Neuronal stem cell (in vitro differentiated cells): ENCODE data around the gene FREY1.

Experiments used
- DNase-seq: peaks from one replicate; pipeline ENCODE4 v3.0.0-alpha.2; 2013; ENCODE audit warnings: low spot score
- H2AFZ ChIP-seq: one replicate; pipeline ENCODE4 v1.6.1; 2013; ENCODE audit warnings: mild to moderate bottlenecking, low read length, inconsistent platforms
- H2AK5ac ChIP-seq: 2 replicates; pipeline ENCODE4 v1.6.1; 2013; ENCODE audit warnings: low read depth, mild to moderate bottlenecking, inconsistent platforms, low read length, moderate library complexity, mixed read lengths
- H2BK120ac ChIP-seq: 2 replicates; pipeline ENCODE4 v1.6.1; 2013; ENCODE audit warnings: low read depth, mild to moderate bottlenecking, inconsistent platforms, low read length, moderate library complexity, mixed read lengths
- H2BK12ac ChIP-seq: one replicate; pipeline ENCODE4 v1.6.1; 2013; ENCODE audit warnings: low read length, inconsistent platforms
- H2BK15ac ChIP-seq: 2 replicates; pipeline ENCODE4 v1.6.1; 2013; ENCODE audit warnings: mild to moderate bottlenecking, low read length, inconsistent platforms, mixed read lengths
- H2BK5ac ChIP-seq: one replicate; pipeline ENCODE4 v1.6.1; 2013; ENCODE audit warnings: inconsistent platforms, mild to moderate bottlenecking, low read length, moderate library complexity
- H3K14ac ChIP-seq: one replicate; pipeline ENCODE4 v1.6.1; 2013; ENCODE audit warnings: low read length, inconsistent platforms
- H3K18ac ChIP-seq: 2 replicates; pipeline ENCODE4 v1.6.1; 2013; ENCODE audit warnings: low read length, inconsistent platforms
- H3K23ac ChIP-seq: 2 replicates; pipeline ENCODE4 v1.6.1; 2013; ENCODE audit warnings: low read depth, mild to moderate bottlenecking, mixed read lengths, low read length, inconsistent platforms; ENCODE audit not compliant: poor library complexity
- H3K27ac ChIP-seq: replicated peaks from 3 replicates; pipeline ENCODE4 v1.5.1; 2013; ENCODE audit warnings: low read length, inconsistent platforms
- H3K27me3 ChIP-seq, 3 experiments: 2 replicates each; pipeline ENCODE4 v1.6.1; 2013; ENCODE audit warnings: low read length in 3 of 3, mild to moderate bottlenecking in 2 of 3, inconsistent platforms in 1 of 3, low read depth in 1 of 3, mixed read lengths in 1 of 3, moderate library complexity in 1 of 3; ENCODE audit not compliant: control insufficient read depth in 3 of 3, insufficient read depth in 3 of 3
- H3K36me3 ChIP-seq, 2 donors: replicated peaks in 1 of 2; 2 replicates each; pipeline ENCODE4 v1.6.1; 2013; ENCODE audit warnings: low read length in 2 of 2; ENCODE audit not compliant: control insufficient read depth in 2 of 2, insufficient read depth in 2 of 2
- H3K4ac ChIP-seq: 2 replicates; pipeline ENCODE4 v1.6.1; 2013; ENCODE audit warnings: inconsistent platforms, mild to moderate bottlenecking, low read length, moderate library complexity
- H3K4me1 ChIP-seq, 2 donors: 1 replicate in 1 of 2; 2 replicates in 1 of 2; pipeline ENCODE4 v1.6.1; 2013; ENCODE audit warnings: low read length in 2 of 2, low read depth in 1 of 2; ENCODE audit not compliant: control insufficient read depth in 2 of 2, insufficient read depth in 1 of 2
- H3K4me2 ChIP-seq: one replicate; pipeline ENCODE4 v1.6.1; 2013; ENCODE audit warnings: mild to moderate bottlenecking, low read length, inconsistent platforms; ENCODE audit not compliant: insufficient read depth, poor library complexity, severe bottlenecking
- H3K4me3 ChIP-seq, 2 donors: 2 replicates each; pipeline ENCODE4 v1.5.1; 2013; ENCODE audit warnings: low read length in 2 of 2, mild to moderate bottlenecking in 2 of 2, inconsistent platforms in 1 of 2, moderate library complexity in 1 of 2
- H3K79me1 ChIP-seq: one replicate; pipeline ENCODE4 v1.6.1; 2013; ENCODE audit warnings: low read depth, mild to moderate bottlenecking, inconsistent platforms, low read length, moderate library complexity
- H3K9ac ChIP-seq: one replicate; pipeline ENCODE4 v1.6.1; 2013; ENCODE audit warnings: mild to moderate bottlenecking, low read depth, low read length, inconsistent platforms; ENCODE audit not compliant: poor library complexity
- H3K9me3 ChIP-seq, 2 donors: replicated peaks in 1 of 2; 2 replicates each; pipeline versions ENCODE3 to v1.6.1; 2013; ENCODE audit warnings: low read length in 2 of 2, mild to moderate bottlenecking in 2 of 2, inconsistent platforms in 1 of 2, low read depth in 1 of 2, mixed read lengths in 1 of 2, moderate library complexity in 1 of 2; ENCODE audit not compliant: control insufficient read depth in 2 of 2, insufficient read depth in 1 of 2
- H4K8ac ChIP-seq: one replicate; pipeline ENCODE4 v1.6.1; 2013; ENCODE audit warnings: low read depth, mild to moderate bottlenecking, inconsistent platforms, low read length, moderate library complexity
- H4K91ac ChIP-seq: one replicate; pipeline ENCODE4 v1.6.1; 2013; ENCODE audit warnings: low read length, low read depth, mild to moderate bottlenecking, inconsistent platforms; ENCODE audit not compliant: poor library complexity
- WGBS, 2 donors: extraction: QIAGEN DNeasy Blood & Tissue Kit; methylation state at CpG; one replicate each; pipeline ENCODE4 v1.1.7; 2013; ENCODE audit warnings: missing lambda C conversion rate in 2 of 2, mixed read lengths in 1 of 2; ENCODE audit not compliant: insufficient read length in 2 of 2, insufficient replicate concordance in 1 of 2; ENCODE audit errors: extremely low coverage in 2 of 2; 5-methylcytosine and 5-hydroxymethylcytosine counted together

FREY1 gene

GRCh38 chr11:45937916-45938315 is 30.8 kb upstream of the FREY1 start:
- Histone ChIP-seq H3K4ac (no peak overlapping the region), H2BK15ac (no peak overlapping the region), H2AK5ac (no peak overlapping the region), H3K79me1 (no peaks in the 10 kb centered on the region), H2BK120ac (no peak overlapping the region), H3K27ac (no peak overlapping the region), H3K9ac (no peak overlapping the region), H3K27me3 (no peaks in the 10 kb centered on the region), H3K18ac (no peak overlapping the region), H3K23ac (no peak overlapping the region), H3K4me3 (no peak overlapping the region), H3K14ac (no peak overlapping the region), H4K8ac (no peak overlapping the region), H2AFZ (no peak overlapping the region), H2BK5ac (no peak overlapping the region), H4K91ac (no peak overlapping the region), H3K4me1 (peaks cover 0 to 3% of the 10 kb centered on the region in 2 donors), H3K36me3 (peaks cover 23 to 73% of the 10 kb centered on the region in 2 donors), H3K9me3 (no peaks in the 10 kb centered on the region), H2BK12ac (no peak overlapping the region), H3K4me2 (no peak overlapping the region)
- WGBS, 2 donors, result no CpG with 5 or more reads among the region's 10 CpGs
- no peak for DNase-seq

GRCh38 chr11:45936511-45937054 is 29.5 kb upstream of the FREY1 start:
- H3K23ac ChIP-seq, result no peak overlapping the region
- H3K9ac ChIP-seq, result no peak overlapping the region
- H3K4me2 ChIP-seq, result no peak overlapping the region
- H2AK5ac ChIP-seq, result no peak overlapping the region
- no CpG with 5 or more reads among the region's 4 CpGs for WGBS, 2 donors
- no peak overlapping the region for H2BK12ac ChIP-seq
- no peak overlapping the region for H2BK5ac ChIP-seq
- H3K4me3 ChIP-seq, result no peak overlapping the region
- H3K79me1 ChIP-seq, result no peaks in the 10 kb centered on the region
- no peak overlapping the region for H4K8ac ChIP-seq
- no peaks in the 10 kb centered on the region for H3K27me3 ChIP-seq
- H4K91ac ChIP-seq, result no peak overlapping the region
- H2BK15ac ChIP-seq, result no peak overlapping the region
- H3K36me3 ChIP-seq, result peaks cover 28 to 74% of the 10 kb centered on the region in 2 donors
- no peak overlapping the region for H2AFZ ChIP-seq
- no peak overlapping the region for H3K27ac ChIP-seq
- H3K4ac ChIP-seq, result no peak overlapping the region
- H3K4me1 ChIP-seq, result peaks cover 0 to 3% of the 10 kb centered on the region in 2 donors
- H3K14ac ChIP-seq, result no peak overlapping the region
- no peak overlapping the region for H3K18ac ChIP-seq
- DNase-seq, result no peak
- H3K9me3 ChIP-seq, result peaks cover 0 to 2% of the 10 kb centered on the region in 2 donors
- H2BK120ac ChIP-seq, result no peak overlapping the region

- no peak for DNase-seq
- no peak overlapping the region for H2BK120ac ChIP-seq
- H3K14ac ChIP-seq, result no peak overlapping the region
- peaks cover 0 to 2% of the 10 kb centered on the region in 2 donors for H3K9me3 ChIP-seq
- H3K79me1 ChIP-seq, result no peaks in the 10 kb centered on the region
- H2BK12ac ChIP-seq, result no peak overlapping the region
- H2AFZ ChIP-seq, result no peak overlapping the region
- H3K4me3 ChIP-seq, result no peak overlapping the region
- no peak overlapping the region for H3K4me2 ChIP-seq
- H3K27ac ChIP-seq, result no peak overlapping the region
- no peak overlapping the region for H4K91ac ChIP-seq
- no CpG with 5 or more reads among the region's 8 CpGs for WGBS, 2 donors
- no peak overlapping the region for H3K4ac ChIP-seq
- H3K18ac ChIP-seq, result no peak overlapping the region
- H2BK5ac ChIP-seq, result no peak overlapping the region
- H4K8ac ChIP-seq, result no peak overlapping the region
- no peak overlapping the region for H2AK5ac ChIP-seq
- H2BK15ac ChIP-seq, result no peak overlapping the region
- peaks cover 0 to 3% of the 10 kb centered on the region in 2 donors for H3K4me1 ChIP-seq
- H3K23ac ChIP-seq, result no peak overlapping the region
- H3K9ac ChIP-seq, result no peak overlapping the region
- H3K36me3 ChIP-seq, result peaks cover 29 to 72% of the 10 kb centered on the region in 2 donors
- H3K27me3 ChIP-seq, result no peaks in the 10 kb centered on the region
These were observed 28.4 kb upstream of the FREY1 start for GRCh38 chr11:45935349-45936064.

GRCh38 chr11:45934580-45935318 is 27.7 kb upstream of the FREY1 start:
- no peak overlapping the region for H3K4me2 ChIP-seq
- H2BK15ac ChIP-seq, result no peak overlapping the region
- no peaks in the 10 kb centered on the region for H3K79me1 ChIP-seq
- peaks cover 30 to 70% of the 10 kb centered on the region in 2 donors for H3K36me3 ChIP-seq
- no peak overlapping the region for H2BK5ac ChIP-seq
- H3K4ac ChIP-seq, result no peak overlapping the region
- H3K23ac ChIP-seq, result no peak overlapping the region
- DNase-seq, result no peak
- H4K91ac ChIP-seq, result no peak overlapping the region
- H3K14ac ChIP-seq, result no peak overlapping the region
- peaks cover 0 to 2% of the 10 kb centered on the region in 2 donors for H3K9me3 ChIP-seq
- H4K8ac ChIP-seq, result no peak overlapping the region
- no peak overlapping the region for H2BK12ac ChIP-seq
- H3K4me1 ChIP-seq, result peaks cover 0 to 3% of the 10 kb centered on the region in 2 donors
- H3K18ac ChIP-seq, result no peak overlapping the region
- no CpG with 5 or more reads among the region's 12 CpGs for WGBS, 2 donors
- H3K27ac ChIP-seq, result no peak overlapping the region
- no peak overlapping the region for H3K9ac ChIP-seq
- H2AFZ ChIP-seq, result no peak overlapping the region
- no peaks in the 10 kb centered on the region for H3K27me3 ChIP-seq
- H2BK120ac ChIP-seq, result no peak overlapping the region
- no peak overlapping the region for H3K4me3 ChIP-seq
- H2AK5ac ChIP-seq, result no peak overlapping the region
